Liver (tissue), 3 donors: ENCODE results near the gene TIGD2.

Experiments
- ATF3 ChIP-seq: IDR thresholded peaks from 2 replicates; pipeline ENCODE4 v1.6.1; 2016; ENCODE audit warnings: antibody characterized with exemption
- EGR1 ChIP-seq, 2 donors: IDR thresholded peaks; 2 replicates each; pipeline ENCODE4 v1.6.1; 2016 to 2018; ENCODE audit warnings: antibody characterized with exemption in 2 of 2, low read depth in 2 of 2
- FOXA1 ChIP-seq: IDR thresholded peaks from 2 replicates; pipeline ENCODE4 v1.6.1; 2016; ENCODE audit warnings: antibody characterized with exemption
- FOXA2 ChIP-seq: IDR thresholded peaks from 2 replicates; pipeline ENCODE4 v1.6.1; 2016; ENCODE audit warnings: antibody characterized with exemption
- GABPA ChIP-seq, 2 donors: IDR thresholded peaks in 1 of 2; conservative IDR thresholded peaks in 1 of 2; 2 replicates each; pipeline ENCODE4 v1.6.1; 2016; ENCODE audit warnings: antibody characterized with exemption in 2 of 2, mild to moderate bottlenecking in 1 of 2, moderate library complexity in 1 of 2
- JUND ChIP-seq, 2 donors: IDR thresholded peaks; 2 replicates each; pipeline ENCODE4 v1.6.1; 2016; ENCODE audit warnings: antibody characterized with exemption in 2 of 2
- RAD21 ChIP-seq, 2 donors: IDR thresholded peaks; 2 replicates each; pipeline ENCODE4 v1.6.1; 2016; ENCODE audit warnings: antibody characterized with exemption in 2 of 2, mild to moderate bottlenecking in 2 of 2
- REST ChIP-seq: IDR thresholded peaks from 2 replicates; pipeline ENCODE4 v1.6.1; 2016; ENCODE audit warnings: antibody characterized with exemption, mild to moderate bottlenecking
- RXRA ChIP-seq, 2 donors: IDR thresholded peaks; 2 replicates each; pipeline ENCODE4 v1.6.1; 2017 to 2018; ENCODE audit warnings: antibody characterized with exemption in 2 of 2, mild to moderate bottlenecking in 1 of 2
- SP1 ChIP-seq: IDR thresholded peaks from 2 replicates; pipeline ENCODE4 v1.6.1; 2018; ENCODE audit warnings: antibody characterized with exemption, mild to moderate bottlenecking
- TAF1 ChIP-seq: conservative IDR thresholded peaks from 2 replicates; pipeline ENCODE4 v1.6.1; 2016; ENCODE audit warnings: antibody characterized with exemption, mild to moderate bottlenecking
- YY1 ChIP-seq: IDR thresholded peaks from 2 replicates; pipeline ENCODE4 v1.6.1; 2016; ENCODE audit warnings: antibody characterized with exemption, mild to moderate bottlenecking
- TF ChIP-seq, protein P1 (sequence below): fragments of 150-350 bp; IDR thresholded peaks from 2 replicates; pipeline ENCODE4 v1.5.1; 2017; ENCODE audit warnings: improper control_type of control experiment, low read depth, low read length; ENCODE audit not compliant: missing input control
- TF ChIP-seq, protein P2 (sequence below): IDR thresholded peaks from 2 replicates; pipeline ENCODE4 v1.6.1; 2016; ENCODE audit warnings: antibody characterized with exemption
- donor health status: healthy.
- donor health status: healthy.

GRCh38 chr4:89100853-89101252, 10.5 kb upstream of the TIGD2 start:
- TF ChIP-seq GABPA (IDR thresholded peaks at IDR 0.05 in 1 of 2, conservative IDR thresholded peaks at IDR 0.05 in 1 of 2) (no peak), YY1 (no peak), FOXA1 (no peak), RAD21 (IDR thresholded peaks at IDR 0.05) (no peak), FOXA2 (no peak), REST (no peak), TAF1 (no peak), EGR1 (IDR thresholded peaks at IDR 0.05; ENCODE audit: low read depth in 2 of 2) (no peak), JUND (IDR thresholded peaks at IDR 0.05) (no peak), RXRA (IDR thresholded peaks at IDR 0.05) (no peak), ATF3 (no peak), SP1 (no peak)
- TF ChIP-seq, protein P1, sequence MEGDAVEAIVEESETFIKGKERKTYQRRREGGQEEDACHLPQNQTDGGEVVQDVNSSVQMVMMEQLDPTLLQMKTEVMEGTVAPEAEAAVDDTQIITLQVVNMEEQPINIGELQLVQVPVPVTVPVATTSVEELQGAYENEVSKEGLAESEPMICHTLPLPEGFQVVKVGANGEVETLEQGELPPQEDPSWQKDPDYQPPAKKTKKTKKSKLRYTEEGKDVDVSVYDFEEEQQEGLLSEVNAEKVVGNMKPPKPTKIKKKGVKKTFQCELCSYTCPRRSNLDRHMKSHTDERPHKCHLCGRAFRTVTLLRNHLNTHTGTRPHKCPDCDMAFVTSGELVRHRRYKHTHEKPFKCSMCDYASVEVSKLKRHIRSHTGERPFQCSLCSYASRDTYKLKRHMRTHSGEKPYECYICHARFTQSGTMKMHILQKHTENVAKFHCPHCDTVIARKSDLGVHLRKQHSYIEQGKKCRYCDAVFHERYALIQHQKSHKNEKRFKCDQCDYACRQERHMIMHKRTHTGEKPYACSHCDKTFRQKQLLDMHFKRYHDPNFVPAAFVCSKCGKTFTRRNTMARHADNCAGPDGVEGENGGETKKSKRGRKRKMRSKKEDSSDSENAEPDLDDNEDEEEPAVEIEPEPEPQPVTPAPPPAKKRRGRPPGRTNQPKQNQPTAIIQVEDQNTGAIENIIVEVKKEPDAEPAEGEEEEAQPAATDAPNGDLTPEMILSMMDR = no peak
- TF ChIP-seq, protein P2, sequence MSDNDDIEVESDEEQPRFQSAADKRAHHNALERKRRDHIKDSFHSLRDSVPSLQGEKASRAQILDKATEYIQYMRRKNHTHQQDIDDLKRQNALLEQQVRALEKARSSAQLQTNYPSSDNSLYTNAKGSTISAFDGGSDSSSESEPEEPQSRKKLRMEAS = no peak
